ENCODE results near the gene SPRYD3. TPM values are rescaled to one million over a fixed set of nuclear protein-coding genes. Genes with fewer than 3 reads are reported as not detected.

The SPRYD3 gene
- 27.1 and 33.0 TPM in 2 replicates for total RNA-seq (ENCODE audit: low replicate concordance)

GRCh38 chr12:53079226-53080117 is at the start of gene SPRYD3:
Gene SPRYD3 (minus strand): TSS chr12:53079390. CDS start chr12:53079333, 57 bp downstream.
- peak within 1 kb of the TSS; percentile 78 for H3K4me3 ChIP-seq (ENCODE audit: low read depth, low read length)
- TF ChIP-seq, protein P1, sequence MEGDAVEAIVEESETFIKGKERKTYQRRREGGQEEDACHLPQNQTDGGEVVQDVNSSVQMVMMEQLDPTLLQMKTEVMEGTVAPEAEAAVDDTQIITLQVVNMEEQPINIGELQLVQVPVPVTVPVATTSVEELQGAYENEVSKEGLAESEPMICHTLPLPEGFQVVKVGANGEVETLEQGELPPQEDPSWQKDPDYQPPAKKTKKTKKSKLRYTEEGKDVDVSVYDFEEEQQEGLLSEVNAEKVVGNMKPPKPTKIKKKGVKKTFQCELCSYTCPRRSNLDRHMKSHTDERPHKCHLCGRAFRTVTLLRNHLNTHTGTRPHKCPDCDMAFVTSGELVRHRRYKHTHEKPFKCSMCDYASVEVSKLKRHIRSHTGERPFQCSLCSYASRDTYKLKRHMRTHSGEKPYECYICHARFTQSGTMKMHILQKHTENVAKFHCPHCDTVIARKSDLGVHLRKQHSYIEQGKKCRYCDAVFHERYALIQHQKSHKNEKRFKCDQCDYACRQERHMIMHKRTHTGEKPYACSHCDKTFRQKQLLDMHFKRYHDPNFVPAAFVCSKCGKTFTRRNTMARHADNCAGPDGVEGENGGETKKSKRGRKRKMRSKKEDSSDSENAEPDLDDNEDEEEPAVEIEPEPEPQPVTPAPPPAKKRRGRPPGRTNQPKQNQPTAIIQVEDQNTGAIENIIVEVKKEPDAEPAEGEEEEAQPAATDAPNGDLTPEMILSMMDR (IDR thresholded peaks at IDR 0.05; ENCODE audit: insufficient read depth, low read length) = no peak
- DNase-seq (ENCODE audit: low read depth) = peak; percentile 96

- TF ChIP-seq, protein P1 (IDR thresholded peaks at IDR 0.05; ENCODE audit: insufficient read depth, low read length) = no peak
- no peak overlapping the region for H3K4me3 ChIP-seq (ENCODE audit: low read depth, low read length)
- no peak for DNase-seq (ENCODE audit: low read depth)
Observed at GRCh38 chr12:53127169-53127568, 48.0 kb upstream of the SPRYD3 start.

GRCh38 chr12:53124352-53124723 is 45.1 kb upstream of the SPRYD3 start:
- no peak for DNase-seq (ENCODE audit: low read depth)
- TF ChIP-seq, protein P1 (IDR thresholded peaks at IDR 0.05; ENCODE audit: insufficient read depth, low read length) = no peak
- H3K4me3 ChIP-seq (ENCODE audit: low read depth, low read length) = no peak overlapping the region

DNA sequence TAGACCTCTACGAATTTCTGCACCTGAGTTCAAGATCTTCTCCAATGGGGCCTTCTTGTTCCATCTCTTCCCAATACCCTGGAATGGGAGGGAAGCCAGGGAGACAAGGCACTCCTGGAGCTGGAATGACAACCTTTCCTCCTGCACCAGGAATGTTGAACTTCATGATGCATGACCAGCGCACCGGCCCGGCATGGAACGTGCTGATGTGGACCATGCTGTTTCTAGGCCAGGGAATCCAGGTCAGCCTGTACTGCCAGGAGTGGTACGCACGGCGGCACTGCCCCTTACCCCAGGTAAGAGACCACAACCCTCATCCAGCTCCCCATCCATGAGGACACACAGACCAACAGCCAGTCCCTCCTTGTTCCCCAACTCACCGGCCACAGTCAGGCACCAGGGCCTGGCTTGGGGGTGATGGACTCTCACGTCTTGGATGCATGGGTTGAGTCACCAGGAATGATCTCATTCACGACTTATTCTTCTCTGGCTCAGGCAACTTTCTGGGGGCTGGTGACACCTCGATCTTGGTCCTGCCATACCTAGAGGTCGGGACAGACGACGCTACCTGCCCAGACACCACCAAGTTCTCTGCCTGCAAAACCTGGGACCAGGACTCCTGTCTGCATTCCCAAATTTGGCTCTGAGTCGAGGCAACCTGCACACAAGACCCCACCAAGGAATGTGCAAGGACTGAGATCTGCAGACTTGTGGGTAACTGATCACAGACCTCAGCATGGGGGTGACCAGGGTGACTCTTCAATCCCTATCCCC is 44.6 kb upstream of the SPRYD3 start:
- DNase-seq (ENCODE audit: low read depth) = peak; percentile 8
- no peak overlapping the region for H3K4me3 ChIP-seq (ENCODE audit: low read depth, low read length)
- TF ChIP-seq, protein P1 (IDR thresholded peaks at IDR 0.05; ENCODE audit: insufficient read depth, low read length) = no peak

GRCh38 chr12:53122961-53123468 is 43.8 kb upstream of the SPRYD3 start:
- DNase-seq (ENCODE audit: low read depth) = no peak
- TF ChIP-seq, protein P1 (IDR thresholded peaks at IDR 0.05; ENCODE audit: insufficient read depth, low read length) = no peak
- no peak overlapping the region for H3K4me3 ChIP-seq (ENCODE audit: low read depth, low read length)

GRCh38 chr12:53120685-53121525 is 41.7 kb upstream of the SPRYD3 start:
- DNase-seq (ENCODE audit: low read depth) = no peak
- TF ChIP-seq, protein P1 (IDR thresholded peaks at IDR 0.05; ENCODE audit: insufficient read depth, low read length) = no peak
- no peak overlapping the region for H3K4me3 ChIP-seq (ENCODE audit: low read depth, low read length)
